ENCODE data around the gene TECPR2.

Gene TECPR2

GRCh38 chr14:102424923-102425322, 62.2 kb downstream of the TECPR2 start:
- no peak for DNase-seq (ENCODE audit: low spot score)

DNA sequence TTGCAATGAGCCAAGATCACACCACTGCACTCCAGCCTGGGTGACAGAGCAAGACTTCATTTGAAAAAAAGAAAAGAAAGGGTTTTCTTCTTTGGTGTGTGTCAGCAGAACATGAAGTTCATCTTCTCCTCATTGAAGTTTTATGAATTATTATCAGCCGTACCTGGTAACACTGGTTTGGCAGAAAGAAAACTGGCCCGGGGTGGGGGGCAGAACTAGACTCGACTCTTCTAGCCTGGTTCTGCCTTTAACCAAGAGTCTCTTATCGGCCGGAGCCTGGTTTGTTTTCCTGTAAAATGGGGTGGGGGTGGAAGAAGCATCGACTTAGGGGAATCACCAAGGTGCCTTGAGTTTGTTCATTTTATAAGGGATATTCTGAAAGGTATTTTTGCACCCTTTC, 64.1 kb downstream of the TECPR2 start:
- no peak for DNase-seq (ENCODE audit: low spot score)

DNA sequence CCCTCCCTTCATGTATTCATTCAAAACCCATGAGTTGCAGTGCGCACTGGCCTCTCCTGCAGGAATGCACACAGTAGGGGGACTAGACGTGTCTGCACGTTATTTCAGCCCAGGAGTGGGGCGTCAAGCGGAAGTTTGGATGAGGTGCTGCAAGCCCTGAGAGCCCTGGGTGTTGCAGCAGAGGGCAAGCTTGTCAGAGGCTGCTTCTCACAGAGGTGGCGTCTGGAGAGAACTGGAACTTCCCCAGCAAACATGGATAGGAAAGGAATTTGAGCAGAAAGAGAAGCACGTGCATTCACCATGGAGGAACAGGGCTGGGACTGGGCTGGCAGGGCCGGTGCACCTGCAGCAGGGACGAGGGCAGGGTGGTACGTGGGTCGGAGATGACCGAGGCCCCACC, 64.9 kb downstream of the TECPR2 start:
- DNase-seq (ENCODE audit: low spot score), result no peak

DNA sequence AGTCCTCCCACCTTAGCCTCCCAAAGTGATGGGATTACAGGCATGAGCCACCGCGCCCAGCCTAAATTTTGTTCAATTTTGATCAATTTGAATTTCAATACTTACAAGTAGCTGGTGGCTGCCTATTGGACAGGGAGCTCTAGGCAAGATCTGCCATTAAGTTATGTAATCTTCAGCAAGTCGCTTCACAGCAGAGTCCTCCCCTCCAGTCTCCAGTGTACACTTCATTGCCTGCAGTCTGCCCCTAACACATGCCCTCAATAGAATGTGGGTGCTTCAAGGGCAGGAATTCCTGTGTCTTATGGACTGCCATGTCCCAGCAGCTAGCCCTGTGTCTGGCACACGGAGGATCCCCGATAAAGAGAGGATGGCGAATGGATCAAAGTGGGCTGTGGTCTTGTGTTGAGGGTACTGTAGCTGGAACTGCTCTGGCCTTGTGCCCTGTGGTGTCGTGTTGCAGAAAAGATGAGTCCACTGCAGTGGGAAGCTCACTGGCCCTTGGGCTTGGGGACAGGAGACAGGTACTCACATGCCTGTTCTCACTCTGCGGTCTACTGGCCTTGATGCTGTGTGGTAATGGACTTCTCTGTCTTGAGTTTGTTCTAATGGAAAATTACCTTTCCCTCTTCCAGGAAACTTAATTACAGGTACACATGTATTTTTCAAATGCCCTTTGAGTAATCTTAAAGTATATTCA, 67.6 kb downstream of the TECPR2 start:
- DNase-seq (ENCODE audit: low spot score), result no peak

- no peak for DNase-seq (ENCODE audit: low spot score)
These were observed 69.0 kb downstream of the TECPR2 start for GRCh38 chr14:102431751-102432150.

DNA sequence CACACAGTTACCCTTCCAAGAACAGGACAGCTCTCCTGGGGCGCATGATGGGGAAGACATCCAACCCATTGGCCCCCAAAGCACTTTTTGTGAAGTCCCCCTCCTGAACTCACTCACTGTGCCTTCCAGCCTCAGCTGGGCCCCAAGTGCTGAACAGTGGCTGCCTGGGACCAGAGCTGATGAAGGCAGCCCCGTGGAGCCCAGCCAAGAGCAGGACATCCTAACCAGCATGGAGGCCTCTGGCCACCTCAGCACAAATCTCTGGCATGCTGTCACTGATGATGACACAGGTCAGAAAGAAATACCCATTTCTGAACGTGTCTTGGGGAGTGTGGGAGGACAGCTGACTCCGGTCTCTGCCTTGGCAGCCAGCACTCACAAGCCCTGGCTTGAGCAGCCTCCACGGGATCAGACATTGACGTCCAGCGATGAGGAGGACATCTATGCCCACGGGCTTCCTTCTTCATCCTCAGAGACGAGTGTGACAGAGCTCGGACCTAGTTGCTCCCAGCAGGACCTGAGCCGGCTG, 72.0 kb downstream of the TECPR2 start:
- no peak for DNase-seq (ENCODE audit: low spot score)

GRCh38 chr14:102437997-102438915, 75.5 kb downstream of the TECPR2 start:
- peak; percentile 89 for DNase-seq (ENCODE audit: low spot score)

GRCh38 chr14:102439556-102439955, 76.8 kb downstream of the TECPR2 start:
- no peak for DNase-seq (ENCODE audit: low spot score)

- DNase-seq (ENCODE audit: low spot score), result no peak
These were observed 77.7 kb downstream of the TECPR2 start for GRCh38 chr14:102440392-102440791.

- no peak for DNase-seq (ENCODE audit: low spot score)
These were observed 79.8 kb downstream of the TECPR2 start for GRCh38 chr14:102442241-102443211.

GRCh38 chr14:102445066-102445465, 82.3 kb downstream of the TECPR2 start:
- DNase-seq (ENCODE audit: low spot score), result no peak

DNA sequence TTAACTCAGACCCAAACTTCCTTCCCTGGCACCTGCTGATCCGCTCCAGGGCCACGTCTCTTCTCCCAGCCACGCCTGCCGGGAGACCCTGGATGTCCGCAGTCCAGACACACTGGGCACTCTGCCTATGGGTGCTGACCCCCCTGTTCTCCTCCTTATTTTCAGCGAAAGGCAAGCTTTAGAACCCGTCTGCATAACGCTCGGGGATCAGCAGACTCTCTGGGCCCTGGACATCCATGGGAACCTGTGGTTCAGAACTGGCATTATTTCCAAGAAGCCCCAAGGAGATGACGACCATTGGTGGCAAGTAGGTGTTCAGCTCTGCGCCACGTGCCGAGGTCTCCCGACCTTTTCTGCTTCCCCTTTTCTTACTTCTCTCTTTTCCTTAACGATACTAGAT, 82.9 kb downstream of the TECPR2 start:
- DNase-seq (ENCODE audit: low spot score), result no peak

DNA sequence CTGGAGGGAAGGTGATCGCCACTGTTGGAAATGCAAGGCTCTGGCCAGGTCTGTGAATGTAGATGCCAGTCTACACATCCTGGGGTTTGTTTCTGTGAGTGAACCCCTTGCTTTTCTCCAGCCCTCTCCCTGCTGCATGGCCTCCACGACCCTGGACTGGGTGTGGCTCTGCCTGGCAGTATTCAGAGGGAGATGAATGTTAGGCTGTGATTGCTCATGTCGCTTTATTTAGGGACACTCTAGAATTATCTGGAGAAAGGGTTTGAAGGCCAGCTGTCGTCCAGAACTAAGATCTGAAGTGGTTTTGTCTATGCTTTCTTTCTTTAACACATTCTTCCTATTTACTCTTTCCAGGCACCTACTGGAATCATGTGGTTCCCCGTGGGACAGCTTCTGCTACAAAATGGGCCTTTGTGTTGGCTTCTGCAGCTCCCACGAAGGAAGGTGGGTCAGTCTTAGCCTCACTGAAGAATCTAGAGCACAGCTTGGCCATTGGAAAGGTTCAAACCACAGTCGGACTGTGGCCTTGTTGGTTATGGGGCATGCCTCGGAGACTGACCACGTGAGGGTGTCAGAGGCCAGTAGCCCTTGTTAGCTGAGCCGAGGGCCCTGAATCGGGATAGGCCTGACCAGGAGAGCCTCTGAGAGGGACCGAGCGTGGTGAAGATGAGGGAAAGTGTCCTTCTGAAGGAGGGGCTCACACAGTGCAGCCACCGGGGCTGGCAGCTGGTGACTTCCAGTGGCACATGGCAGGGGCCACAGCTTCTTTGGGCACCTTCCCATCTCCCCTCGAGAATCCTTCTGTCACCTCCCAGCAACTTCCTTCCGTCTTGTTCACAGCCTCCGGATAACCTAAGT, 87.7 kb downstream of the TECPR2 start:
- no peak for DNase-seq (ENCODE audit: low spot score)

- no peak for DNase-seq (ENCODE audit: low spot score)
These were observed 88.3 kb downstream of the TECPR2 start for GRCh38 chr14:102451064-102451352.

- no peak for DNase-seq (ENCODE audit: low spot score)
These were observed 89.6 kb downstream of the TECPR2 start for GRCh38 chr14:102452302-102452701.

DNA sequence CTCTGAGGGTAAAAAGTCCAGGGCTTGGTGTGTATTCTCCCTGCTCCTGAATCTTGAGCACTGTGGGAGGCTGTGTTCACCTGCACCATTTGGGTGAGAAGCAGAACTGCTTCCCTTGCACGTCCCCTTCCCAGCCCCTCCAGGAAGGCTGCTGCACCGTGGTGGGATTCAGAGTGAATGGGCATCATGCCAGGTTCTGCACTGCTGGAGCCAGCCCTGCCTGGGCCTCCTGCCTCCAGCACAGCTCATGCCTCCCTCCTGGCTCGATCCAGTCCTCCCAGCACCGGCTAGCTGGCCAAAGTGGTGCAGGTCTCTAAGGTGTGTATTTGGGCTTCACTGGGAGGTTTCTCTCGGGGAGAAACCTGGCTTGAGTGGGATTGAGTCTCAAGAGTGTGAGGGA, 92.0 kb downstream of the TECPR2 start:
- DNase-seq (ENCODE audit: low spot score), result no peak

GRCh38 chr14:102457509-102457908, 94.8 kb downstream of the TECPR2 start:
- no peak for DNase-seq (ENCODE audit: low spot score)

- no peak for DNase-seq (ENCODE audit: low spot score)
These were observed 99.0 kb downstream of the TECPR2 start for GRCh38 chr14:102461490-102462338.

DNA sequence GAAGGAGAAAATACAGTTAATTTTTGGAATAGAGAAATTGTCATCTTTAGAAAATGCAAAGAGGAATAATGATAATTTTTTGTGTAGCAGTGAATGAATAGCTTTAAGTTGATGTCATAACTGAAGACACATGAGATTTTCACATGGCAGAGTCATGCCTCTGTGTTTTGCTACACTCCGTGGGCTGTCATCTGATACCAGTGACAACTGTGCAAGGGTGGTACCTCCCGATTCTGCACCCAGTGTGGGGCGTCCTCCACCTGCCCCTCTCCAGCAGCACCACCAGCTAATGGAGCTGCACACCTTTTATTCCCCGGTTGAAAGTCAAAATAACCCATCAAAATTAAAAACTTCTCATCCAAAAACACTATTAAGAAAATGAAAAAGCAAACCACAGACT, 99.7 kb downstream of the TECPR2 start:
- DNase-seq (ENCODE audit: low spot score), result no peak

- no peak for DNase-seq (ENCODE audit: low spot score)
These were observed 101.3 kb downstream of the TECPR2 start for GRCh38 chr14:102464006-102464405.
